NCI-H1694 (cell line): ENCODE measurements around the gene CIAO2A.
"Not testable (repeated sequence)": the region's sequence is repeated elsewhere in the genome, so short reads cannot be mapped to it uniquely, and the experiment has no call there.

Experiments used
- DNase-seq: peaks from one replicate; lab custom pipeline; 2025; lab: John Stamatoyannopoulos, UW

The CIAO2A gene

DNA sequence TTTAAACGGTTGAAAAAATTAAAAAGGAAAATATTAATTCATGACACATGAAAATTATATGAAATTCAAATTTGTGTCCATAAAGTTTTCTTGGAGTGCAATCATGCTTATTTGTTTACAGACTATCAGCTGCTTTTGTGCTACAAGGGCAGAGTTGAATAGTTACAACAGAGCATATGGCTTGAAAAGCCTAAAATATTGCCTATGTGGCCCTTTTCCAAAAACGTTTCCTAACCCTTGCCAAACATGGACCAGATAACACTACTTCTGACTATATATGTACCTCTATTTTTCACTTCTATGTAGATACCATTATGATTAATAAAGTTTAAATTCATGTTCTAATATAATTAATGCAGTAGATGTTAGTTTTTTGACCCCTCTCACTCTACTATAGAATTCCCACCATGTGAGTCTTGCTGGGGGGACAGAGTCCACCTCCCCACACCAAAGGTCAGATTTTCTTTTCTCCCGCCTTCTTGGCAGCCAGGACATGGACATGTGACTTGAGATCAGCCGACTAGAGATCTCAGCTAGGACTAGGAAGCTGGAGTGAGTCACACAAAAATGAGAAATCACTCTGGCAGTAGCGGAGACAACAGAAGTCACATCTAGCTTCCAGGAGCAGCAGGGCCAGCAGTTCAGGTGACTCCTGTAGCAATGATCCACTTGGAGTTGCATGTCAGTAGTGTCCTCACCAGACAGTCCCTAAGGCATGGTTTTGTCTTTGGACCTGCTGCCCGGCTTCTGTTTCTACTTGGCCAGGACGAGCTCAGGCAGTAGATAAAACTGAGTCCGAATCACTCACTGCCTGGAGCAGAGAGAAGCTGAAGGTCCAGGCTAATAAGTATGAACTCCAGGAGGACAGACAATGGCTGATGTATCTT lies 22.4 kb downstream of the CIAO2A start:
- DNase-seq: no peak

GRCh38 chr15:64070106-64070505 lies 23.5 kb downstream of the CIAO2A start:
- no peak for DNase-seq

GRCh38 chr15:64068133-64068532 lies 25.5 kb downstream of the CIAO2A start:
- DNase-seq: no peak

GRCh38 chr15:64067564-64068030 lies 26.0 kb downstream of the CIAO2A start:
- DNase-seq: peak; percentile 68

DNA sequence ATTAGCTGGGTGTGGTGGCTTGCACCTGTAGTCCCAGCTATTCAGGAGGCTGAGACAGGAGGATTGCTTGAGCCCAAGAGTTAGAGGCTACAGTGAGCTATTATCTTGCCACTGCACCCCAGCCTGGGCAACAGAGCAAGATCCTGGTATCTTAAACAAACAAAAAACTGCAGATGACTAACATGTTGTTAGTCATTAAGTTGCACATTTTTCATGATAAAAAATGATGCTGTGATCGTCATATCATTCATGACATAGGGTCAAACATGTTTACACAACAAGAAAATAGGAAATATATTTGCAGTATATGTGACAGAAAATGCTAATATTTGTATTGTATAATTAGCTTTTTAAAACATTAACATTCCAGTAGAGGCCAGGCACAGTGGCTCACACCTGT lies 27.2 kb downstream of the CIAO2A start:
- DNase-seq: no peak

- DNase-seq: no peak
These were observed 32.9 kb downstream of the CIAO2A start for GRCh38 chr15:64060716-64061115.

GRCh38 chr15:64059104-64059503 lies 34.5 kb downstream of the CIAO2A start:
- not testable (repeated sequence) for DNase-seq

- DNase-seq: no peak
These were observed 35.4 kb downstream of the CIAO2A start for GRCh38 chr15:64058279-64058678.

DNA sequence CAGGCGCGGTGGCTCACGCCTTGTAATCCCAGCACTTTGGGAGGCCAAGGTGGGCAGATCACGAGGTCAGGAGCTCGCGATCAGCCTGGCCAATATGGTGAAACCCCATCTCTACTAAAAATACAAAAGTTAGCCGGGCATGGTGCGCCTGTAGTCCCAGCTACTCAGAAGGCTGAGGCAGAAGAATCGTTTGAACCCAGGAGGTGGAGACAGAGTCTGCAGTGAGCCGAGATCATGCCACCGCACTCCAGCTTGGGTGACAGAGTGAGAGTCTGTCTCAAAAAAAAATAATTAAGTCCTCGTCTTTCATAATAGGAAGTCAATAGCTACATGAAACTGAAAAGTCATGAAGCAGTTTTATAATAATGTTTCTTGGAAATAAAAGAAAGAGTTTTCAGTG lies 40.0 kb downstream of the CIAO2A start:
- DNase-seq: not testable (repeated sequence)

DNA sequence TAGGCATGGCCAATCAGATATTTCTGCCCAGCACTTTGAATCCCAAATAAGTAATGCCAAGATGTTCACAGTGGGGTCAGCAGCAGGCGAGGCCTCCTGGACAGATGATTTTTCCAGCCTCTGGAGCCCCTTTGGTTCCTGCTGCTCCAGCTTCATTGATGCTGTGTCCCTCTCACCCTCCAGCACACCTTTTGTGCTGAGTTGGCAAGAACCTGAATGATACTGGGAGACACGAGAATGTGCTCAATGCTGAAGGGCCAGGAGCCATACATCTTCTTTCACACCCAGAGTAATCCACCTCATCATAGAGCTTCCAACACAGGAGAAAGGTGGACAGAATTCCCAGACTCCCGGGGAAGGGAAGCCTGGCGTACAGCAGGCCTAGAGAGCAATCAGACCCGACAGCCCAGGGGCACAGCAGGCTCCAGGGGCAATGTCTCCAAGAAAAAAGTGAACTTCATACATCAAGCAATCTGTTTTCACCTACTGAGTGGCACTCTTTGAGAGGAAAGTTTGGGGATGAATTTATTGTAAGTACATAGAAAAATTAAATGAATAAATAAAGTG lies 40.6 kb downstream of the CIAO2A start:
- DNase-seq: no peak

- no peak for DNase-seq
These were observed 42.0 kb downstream of the CIAO2A start for GRCh38 chr15:64051407-64052259.

DNA sequence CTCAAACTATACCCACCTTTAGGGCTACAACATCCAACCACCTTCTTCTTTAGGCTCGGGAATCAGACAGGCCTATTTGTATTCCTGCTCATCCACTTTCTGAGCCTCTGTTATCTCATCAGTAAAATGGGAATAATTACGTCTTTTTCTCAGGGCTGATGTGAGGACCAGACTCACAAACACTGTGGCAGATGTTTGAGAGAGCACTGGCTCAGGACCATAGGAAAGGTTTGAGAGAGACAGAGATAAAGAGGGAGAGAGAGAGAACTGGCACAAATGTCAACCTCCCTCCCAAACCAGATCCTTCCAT lies 42.6 kb downstream of the CIAO2A start:
- DNase-seq: no peak

DNA sequence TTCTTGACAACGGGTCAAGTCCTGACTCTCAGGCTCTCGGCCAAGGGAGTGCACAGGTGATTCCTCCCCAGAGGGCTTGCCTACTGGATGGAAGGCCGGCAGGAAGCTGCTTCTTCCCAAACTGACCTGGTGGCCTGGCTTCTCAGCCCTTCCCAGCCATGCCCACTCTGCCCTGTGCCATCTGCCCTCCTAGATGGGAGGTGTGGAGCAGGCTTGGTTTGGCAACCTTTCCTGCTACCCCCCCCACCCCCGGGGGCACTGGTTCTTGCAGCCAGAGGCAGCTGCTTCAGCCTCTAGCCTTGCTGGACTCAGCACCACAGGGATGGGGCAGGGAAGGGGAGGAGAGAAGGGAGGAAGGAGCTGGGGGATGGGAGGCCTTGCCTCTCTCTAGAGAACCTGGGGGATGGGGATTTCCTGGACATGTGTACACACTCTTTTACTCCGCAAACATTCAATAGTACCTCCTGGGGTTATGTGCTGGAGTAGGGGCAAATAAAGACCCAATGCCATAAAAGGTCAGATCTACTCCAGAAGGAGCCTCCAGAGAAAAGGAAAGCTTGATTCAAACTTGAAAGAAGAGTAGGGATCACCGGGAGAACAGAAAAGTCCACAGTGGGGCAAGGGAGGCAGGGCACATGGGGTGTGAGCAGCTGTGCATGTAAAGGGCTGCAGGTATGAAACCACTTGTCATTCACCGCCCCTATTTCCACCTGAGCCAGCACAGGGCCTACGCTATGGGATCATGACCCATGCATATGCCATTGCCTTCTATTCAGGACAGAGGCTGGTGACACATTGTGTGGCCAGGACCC lies 43.2 kb downstream of the CIAO2A start:
- DNase-seq: no peak

DNA sequence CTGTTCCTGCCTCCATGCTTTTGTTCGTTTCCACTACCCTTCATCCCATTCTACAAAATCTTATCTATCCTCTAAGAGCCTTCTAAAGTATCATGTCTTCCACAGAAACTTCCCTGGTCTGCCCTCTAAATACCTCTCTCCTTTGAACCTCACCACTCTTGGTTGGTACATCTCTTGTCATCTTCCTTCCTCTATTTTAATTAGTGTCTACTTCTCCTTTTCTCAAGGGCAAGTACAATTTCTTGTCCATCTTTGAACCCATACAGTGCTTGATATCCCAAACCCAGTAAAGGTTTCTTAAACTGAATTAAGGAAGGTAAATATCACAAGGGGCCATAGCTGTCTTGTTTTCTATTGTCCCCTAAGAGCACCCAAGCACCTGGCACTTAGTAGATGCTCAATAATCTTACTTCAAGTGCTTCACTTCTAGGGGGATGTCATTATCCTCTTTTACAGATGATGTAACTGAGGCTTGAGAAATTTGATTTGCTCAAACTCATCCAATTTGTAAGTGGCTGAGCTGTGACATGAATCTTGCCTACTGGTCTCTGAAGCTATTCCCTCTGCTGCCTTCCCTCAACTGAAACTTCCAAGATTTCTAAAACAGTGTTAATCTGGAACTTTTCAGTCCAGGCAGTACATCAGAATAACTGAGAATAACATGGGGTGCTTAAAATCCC lies 44.7 kb downstream of the CIAO2A start:
- DNase-seq: no peak

DNA sequence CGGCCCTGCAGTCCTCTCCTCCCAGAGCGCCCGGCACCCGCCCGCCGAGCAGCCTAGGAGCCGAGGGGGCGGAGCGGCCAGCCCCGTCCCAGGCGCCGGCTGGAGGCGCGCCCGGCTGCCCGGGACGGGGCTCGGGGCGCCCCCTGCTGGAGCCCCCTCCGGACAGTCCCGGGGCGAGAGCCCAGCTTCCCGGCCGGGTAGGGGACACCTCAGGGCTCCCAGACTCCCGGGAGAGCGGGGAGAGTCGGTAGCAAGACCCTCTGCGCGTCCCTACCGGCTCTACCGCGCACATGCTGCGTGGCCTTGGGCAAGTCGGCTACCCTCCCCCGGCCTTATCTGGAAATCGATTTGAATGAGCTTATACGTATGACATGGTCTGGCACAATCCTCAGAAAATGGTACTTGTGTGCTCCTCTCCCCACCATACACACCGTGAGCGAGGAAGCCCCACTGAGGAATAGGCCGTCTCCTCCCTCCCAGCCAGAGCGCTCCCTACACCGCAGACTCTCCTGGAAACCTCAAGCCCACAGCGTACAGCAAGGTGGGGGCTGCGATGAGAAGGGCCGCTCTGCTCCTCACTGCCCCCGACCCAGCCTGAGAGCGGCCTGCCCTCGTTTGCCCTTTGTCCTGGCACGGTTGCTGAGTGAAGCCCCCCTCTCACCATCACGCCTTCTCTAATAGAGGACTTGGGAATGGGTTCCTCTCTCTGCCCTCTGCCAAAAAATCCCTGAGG lies 47.1 kb downstream of the CIAO2A start, which contains the start of gene DAPK2:
TSS of gene DAPK2 (minus strand) at position 65 of the 733 bp plus-strand sequence. CDS start 6,224 bp downstream, outside the sequence.
- DNase-seq: no peak

GRCh38 chr15:64045774-64046420 lies 47.7 kb downstream of the CIAO2A start:
- no peak for DNase-seq

DNA sequence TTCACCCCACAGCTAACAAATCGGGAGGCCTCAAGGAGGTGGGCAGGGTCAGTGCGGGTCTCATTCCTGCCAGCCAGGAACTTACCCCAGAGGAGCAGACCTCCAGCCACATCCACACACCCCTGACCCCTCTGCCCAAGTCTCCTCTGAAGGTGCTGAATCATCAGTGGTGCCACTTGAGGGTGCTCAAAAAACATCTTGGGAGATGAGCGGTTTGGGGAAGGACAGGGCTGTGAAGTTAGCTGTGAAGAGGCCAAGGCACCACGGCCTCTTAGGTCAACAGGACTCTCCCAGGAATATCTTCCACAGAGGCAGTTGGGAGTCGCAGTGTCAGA lies 48.6 kb downstream of the CIAO2A start:
- no peak for DNase-seq

GRCh38 chr15:64044300-64045100 lies 49.1 kb downstream of the CIAO2A start:
- DNase-seq: no peak
